Fibroblast of upper back skin (primary cell): ENCODE measurements around the gene GRID1.
"Not testable (repeated sequence)": the region's sequence is repeated elsewhere in the genome, so short reads cannot be mapped to it uniquely, and the experiment has no call there.

ENCODE experiments used
- DNase-seq: peaks from one replicate; pipeline ENCODE4 v3.0.0-alpha.2; 2013

GRID1 gene

DNA sequence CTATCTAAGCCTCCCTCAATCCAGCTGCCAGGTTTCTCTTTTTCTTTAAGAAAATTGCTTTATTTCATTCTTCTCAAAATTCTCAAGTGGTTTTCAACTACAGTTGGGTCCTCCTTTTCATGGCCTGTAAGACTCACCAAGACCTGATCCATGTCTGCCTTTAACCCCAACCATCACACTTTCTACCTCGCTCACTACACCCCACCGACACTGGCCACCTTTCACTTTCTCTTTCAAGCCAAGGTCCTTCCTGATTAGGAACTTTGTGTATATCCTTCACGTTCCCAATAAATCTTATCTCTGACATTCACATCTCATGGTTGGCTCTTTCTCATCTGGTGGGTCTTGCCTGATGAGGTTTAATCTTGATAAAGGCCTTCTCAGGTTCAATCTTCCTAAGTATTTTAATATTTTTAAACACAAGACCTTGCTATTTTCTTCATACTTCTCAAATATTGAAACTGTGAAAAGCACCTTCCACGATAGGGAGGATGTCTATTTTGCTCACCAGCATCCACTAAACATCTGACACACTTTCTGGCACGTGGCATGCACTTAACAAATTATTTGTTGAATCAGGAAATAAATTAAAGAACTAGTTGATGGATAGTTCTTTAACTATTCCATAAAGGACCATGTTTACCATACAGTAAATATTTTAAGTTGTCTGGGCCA lies 624.8 kb downstream of the GRID1 start:
- DNase-seq = no peak

DNA sequence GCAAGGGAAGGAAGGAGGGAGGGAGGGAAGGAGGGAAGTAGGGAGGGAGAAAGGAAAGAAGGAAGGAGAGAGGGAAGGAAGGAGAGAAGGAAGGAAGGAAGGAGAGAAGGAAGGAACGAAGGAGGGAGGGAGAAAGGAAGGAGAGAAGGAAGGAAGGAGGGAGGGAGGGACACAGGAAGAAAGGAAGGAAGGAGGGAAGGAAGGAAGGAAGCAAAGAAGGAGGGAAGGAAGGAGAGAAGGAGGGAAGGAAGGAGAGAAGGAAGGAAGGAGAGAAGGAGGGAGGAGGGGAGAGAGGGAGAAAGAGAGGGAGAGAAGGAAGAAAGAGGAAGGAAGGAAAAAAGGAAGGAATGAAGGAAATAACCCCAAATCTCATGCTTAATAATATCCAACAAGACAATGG lies 630.6 kb downstream of the GRID1 start:
- no peak for DNase-seq

DNA sequence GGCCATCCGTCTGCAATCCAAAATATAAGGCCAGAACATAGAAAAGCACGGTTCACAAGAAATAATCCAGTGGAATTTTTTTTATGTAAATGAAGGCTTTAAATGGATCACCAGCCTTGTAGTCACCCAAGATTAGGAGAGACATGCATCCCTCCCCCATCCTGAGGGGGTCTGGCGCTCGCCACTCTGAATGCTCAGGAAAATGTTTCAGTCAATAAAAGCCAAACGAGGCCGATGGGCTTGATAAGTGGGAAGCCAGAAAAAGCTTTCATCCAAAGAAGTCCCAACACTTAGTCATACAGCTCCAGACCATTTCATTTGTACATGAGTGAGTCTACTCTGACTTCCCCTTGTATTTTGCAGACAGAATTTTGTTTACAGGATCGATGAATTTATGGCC lies 631.8 kb downstream of the GRID1 start:
- DNase-seq = no peak

DNA sequence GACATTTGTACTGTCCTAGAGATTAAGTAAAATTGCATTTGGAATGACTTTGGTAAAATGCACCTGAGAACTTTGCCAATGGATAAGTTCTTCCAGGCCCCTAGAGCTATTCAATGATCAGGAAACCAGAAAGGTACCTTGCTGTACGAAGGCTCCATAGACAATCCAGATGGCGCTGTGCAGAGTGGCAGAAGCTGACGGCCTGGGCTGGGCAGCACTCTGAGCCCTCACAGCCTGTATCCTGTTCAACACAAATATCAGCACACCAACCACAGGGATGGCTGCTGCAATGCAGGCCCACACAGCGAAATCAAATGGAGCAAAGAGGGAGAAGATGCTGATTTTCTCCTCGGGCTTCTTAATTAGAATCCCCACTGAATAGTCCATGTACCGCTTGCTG lies 642.4 kb downstream of the GRID1 start:
- DNase-seq = no peak

DNA sequence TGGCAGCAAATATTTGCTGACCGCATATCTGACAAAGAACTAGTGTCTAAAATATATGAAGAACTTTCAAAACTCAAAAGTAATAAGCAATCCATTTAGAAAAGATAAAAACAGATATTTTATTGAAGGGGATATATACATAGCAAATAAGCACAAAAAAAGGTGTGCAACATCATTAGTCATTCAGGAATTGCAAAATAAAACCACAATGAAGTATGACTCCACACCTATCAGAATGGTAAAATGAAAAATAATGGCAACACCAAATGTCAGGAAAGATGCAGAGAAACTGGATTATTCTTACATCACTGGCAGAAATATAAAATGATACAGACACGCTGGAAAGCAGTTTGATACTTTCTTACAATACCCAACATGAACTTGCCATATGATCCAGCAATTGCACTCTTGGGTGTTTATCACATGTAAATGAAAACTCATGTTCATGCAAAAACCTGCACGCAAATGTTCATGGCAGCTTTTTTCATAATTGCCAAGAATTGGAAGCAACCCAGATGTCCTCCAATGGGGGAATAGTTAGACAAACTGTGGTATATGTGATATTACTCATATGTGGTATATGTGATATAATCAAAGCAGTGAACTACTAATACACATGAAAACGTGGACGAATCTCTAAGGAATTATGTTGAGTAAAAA lies 645.5 kb downstream of the GRID1 start:
- no peak for DNase-seq

DNA sequence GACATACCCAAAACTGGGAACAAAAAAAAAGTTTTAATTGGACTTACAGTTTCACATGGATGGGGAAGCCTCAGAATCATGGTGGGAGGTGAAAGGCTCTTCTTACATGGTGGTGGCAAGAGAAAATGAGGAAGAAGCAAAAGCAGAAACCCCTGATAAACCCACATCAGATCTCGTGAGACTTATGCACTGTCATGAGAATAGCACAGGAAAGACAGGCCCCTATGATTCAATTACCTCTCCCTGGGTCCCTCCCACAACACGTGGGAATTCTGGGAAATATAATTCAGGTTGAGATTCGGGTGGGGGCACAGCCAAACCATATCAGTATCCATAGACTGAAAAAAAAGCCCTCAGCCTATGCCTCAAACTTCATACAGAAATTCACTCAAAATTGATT lies 647.2 kb downstream of the GRID1 start:
- DNase-seq = no peak

DNA sequence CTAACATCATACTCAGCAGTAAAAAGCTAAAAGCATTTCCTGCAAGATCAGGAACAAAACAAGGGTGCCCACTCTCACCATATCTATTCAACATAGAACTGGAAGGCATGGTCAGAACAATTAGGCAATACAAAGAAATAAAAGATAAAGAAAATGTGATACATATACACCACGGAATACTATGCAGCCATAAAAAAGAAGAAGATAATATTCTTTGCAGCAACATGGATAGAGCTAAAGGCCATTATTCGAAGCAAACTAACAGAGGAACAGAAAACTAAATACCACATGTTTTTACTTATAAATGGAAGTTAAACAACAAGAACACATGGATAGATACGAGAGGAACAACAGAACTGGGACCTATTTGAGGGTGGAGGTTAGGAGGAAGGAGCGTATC lies 652.7 kb downstream of the GRID1 start:
- no peak for DNase-seq

DNA sequence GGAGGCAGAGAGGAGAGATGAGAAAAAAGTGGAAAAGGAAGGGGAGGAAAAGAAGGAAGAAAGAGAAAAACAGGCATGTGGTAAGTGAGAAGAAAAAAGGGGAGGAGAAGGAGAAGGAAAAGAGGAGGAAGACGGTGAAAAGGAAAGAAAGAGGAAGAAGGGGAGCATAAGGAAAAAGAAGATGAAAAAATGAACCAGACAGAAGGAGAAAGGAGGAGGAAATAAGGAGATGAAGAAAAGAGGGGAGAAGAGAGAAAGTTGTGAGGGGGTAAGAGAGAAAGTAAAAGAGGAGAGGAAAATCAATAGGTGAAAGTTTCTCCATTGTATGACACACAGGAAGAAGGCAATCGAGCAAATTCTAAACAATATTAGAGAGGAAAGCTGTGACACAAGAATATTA lies 663.8 kb downstream of the GRID1 start:
- no peak for DNase-seq

DNA sequence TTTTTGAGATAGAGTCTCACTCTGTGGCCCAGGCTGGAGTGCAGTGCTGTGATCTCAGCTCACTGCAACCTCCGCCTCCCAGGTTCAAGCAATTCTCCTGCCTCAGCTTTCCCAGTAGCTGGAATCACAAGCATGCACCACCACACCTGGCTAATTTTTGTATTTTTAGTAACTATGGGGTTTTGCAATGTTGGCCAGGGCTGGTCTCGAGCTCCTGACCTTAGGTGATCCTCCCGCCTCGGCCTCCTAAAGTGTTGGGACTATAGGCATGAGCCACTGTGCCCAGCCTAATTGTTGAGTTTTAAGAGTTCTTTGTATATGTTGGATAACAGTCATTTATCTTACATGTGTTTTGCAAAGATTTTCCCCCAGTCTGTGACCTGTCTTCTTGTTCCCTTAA lies 667.5 kb downstream of the GRID1 start:
- not testable (repeated sequence) for DNase-seq

DNA sequence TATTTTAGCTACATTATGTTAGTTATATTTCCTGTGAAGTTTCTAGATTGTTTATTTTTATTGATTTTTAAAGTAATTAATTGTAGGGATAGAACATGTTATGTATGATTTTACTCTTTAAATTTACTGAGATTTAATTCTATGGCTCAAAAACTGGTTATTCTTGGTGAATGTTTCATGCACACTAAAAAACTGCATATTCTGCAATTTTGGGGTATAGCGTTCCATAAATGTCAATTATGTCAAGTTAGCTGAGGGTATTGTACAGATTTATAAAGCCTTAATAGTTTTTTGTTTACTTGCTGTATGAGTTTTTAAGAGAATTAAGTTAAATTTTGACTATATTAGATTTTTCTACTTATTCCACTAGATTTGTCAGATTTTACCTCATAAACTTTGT lies 669.7 kb downstream of the GRID1 start:
- no peak for DNase-seq

DNA sequence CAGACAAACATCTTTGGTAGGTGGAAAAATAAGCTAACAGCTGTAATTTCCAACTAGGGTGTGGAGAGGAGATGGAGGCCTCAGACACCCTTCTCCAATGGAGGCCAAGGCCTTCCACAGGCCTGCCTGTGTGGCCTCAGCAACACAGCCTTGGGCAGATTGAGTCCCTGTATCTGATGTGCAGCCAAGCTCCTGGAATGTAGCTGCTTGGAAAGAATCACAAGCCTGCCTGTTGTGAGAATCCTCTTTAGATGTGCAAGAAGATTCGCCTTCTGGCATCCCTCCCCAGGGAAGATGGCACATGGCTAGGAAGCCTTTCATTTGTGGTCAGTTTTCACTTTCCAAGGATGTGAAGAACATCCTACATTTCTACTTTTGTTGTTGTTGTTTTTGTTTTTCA lies 684.0 kb downstream of the GRID1 start:
- DNase-seq = no peak

DNA sequence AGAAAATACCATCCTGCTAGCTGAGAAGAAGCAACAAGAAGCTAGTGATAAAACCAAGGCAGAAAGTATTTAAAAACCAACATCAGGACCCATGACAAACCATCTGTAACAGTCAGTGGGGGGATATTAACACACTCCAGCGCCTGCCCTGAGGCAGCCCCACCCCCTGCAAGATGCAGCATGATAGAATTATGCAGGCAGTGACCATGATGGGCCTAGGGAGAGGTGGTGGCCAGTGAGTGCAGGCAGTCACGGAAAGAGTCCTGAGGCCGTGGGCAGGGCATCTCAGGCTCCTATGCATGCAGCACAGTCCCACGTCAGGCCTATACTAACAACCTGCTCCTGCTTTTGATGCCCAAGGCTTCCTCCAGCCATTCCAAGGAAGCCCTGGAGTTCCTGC lies 686.9 kb downstream of the GRID1 start:
- no peak for DNase-seq

DNA sequence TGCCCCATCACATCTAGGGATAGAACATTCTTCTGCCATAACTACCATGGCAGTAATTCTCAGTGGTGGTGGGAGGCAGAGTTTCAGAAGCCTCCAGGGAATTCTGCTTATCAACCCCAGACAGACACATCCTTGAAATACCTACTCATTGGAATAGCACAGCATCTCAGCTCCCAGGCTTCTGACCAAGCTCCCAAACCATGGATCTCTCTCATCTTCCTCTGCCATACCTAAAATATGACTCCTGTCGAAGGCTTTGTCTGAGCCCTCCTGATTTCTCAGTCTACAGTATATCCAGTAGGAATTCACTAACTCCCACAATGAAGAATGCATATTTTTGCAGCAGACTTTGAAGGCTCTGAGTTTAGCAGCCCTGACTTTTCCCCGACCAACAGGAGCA lies 687.5 kb downstream of the GRID1 start:
- no peak for DNase-seq

DNA sequence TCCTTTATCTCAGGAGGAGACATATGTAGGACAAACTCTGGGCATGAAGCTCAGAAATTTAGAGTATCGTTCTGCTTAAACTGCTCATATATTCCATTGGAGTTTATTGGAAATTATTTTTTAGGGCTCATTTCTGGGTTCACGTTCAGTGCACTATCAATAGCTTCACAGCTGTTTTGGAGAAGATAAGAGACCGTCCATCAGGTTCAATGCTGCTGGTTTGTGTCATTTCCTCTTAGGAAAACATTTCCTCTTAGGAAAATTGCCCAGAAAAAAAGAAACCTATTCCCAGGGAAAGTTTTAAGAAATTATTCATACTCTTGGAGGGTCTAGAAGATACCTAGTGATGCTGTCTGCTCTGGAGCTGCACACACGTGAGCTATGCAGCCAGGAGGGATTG lies 691.7 kb downstream of the GRID1 start:
- no peak for DNase-seq

DNA sequence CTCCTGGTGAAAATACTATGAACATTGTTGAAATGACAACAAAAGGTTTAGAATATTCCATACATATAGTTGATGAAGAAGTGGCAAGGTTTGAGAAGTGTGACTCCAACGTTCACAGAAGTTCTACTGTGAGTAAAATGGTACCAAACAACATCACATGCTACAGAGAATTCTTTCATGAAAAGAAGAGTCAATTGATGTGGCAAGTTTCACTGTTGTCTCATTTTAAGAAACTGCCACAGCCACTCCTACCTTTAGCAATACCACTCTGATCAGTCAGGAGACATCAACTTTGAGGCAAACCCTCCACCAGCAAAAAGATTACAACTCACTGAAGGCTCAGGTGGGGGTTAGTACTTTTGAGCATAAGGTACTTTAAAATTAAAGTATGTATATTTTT lies 693.3 kb downstream of the GRID1 start:
- DNase-seq = no peak

DNA sequence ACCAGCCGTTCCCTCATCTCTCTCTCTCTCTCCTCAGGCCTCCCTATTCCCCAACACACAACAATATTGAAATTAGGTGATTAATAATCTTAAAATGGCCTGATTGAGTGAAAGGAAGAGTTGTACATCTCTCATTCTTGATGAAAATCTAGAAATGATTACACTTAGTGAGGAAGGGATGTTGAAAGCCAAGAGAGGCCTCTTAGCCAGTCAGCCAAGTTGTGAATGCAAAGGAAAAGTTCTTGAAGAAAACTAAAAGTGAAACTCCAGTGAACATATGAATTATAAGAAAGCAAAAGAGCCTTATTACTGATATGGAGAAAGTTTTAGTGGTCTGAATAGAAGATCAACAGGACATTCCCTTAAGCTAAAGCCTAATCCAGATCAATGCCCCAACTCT lies 695.1 kb downstream of the GRID1 start:
- DNase-seq = no peak

DNA sequence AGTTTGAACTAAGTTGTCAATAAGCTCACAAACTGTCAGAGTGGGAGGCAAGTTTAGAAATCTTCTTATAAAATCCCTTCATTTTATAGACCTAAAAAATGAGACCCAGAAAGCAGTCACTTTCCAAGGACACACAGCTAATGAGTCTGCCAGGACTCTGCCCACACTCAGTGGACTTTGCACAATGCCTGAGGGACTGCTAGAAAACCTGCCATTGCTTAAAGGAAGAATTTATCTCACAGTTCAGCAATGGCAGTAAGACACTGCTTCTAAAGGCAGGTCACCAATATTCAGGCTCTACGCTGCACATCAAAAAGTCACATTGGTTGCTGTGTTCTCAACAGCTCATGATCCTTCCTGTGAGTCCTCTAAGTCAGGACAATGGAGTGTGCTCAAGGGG lies 698.1 kb downstream of the GRID1 start:
- DNase-seq = no peak

DNA sequence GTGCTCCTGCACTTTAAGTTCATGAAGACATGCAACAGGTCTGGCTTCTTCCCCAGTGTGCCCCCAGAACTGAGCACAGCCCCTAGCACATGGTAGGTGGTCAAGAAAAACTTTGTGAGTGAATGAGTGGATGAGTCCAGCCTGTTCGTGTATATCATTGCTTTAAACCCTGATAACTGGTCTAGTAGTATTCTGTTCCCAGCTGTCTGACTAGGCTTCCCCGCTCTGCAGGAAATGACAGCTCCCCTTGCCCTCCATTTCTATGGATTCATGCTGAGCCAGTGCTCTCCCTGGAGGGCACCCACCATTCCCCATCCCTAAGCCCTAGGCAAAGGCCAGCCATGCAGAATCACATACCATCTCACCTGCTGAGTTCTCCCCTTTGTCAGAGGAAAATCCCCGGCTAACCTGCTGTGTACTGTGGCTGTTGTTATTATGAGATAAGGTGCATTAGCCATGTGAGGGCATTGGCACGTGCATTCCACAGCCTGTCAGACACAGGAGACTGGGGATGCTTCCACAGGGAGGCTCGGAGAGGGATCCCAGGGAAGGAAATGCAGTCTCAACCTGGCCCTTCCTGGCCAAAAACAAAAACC lies 698.9 kb downstream of the GRID1 start:
- no peak for DNase-seq

DNA sequence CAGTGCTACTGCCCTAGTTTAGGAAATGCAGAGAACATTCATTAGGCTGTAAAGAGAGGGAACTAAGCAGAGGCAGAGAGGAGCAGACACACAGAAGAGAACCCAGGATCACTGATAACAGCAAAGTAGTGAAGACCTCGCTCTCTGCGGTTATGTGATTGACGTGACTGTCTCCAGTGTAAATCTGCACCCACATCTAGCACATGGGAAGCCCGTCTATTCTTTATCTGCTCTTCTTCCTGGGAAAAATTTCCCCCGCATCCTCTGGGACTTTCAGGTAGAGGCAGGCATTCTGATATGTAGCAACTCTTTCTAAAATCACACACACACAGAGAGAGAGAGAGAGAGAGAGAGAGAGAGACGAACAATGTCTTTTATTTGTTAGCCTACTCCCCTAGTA lies 699.6 kb downstream of the GRID1 start:
- DNase-seq = no peak

DNA sequence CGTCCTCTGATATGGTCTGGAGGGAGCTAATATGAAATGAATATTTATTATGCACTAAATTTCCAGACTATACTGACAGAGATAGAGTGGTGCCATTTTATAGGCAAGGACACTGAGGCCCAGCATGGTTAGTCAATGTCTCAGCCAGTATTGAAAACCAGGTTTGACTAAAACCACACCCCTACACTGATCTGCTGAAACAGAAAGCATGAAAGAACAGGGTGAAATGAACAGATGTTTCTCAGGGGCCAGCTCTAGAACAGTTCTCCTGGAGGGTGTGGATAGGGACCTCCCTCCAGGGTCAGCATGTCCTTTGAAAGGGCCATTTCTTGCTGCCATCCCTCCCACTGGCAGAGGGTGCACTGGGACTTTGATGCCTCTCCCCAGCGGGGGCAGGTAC lies 700.5 kb downstream of the GRID1 start:
- no peak for DNase-seq

DNA sequence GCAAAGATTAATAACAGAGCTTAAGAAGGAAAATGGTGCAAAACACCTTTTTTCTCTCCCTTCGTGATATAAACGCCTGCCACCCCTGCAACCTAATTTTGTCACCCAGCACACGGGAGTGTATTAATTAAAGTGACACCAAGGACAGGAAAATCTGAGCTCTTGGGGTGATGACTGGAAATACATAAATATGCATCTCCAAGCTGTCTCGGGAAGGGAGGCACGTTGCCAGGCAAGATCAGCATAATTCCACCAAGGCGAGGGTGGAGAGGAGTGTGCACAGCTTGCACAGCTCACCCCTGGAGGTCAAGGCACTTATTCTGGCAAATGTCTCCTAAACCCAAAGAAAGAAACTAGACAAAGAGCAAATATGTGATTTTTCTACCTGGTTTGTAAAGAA lies 700.9 kb downstream of the GRID1 start:
- DNase-seq = no peak

DNA sequence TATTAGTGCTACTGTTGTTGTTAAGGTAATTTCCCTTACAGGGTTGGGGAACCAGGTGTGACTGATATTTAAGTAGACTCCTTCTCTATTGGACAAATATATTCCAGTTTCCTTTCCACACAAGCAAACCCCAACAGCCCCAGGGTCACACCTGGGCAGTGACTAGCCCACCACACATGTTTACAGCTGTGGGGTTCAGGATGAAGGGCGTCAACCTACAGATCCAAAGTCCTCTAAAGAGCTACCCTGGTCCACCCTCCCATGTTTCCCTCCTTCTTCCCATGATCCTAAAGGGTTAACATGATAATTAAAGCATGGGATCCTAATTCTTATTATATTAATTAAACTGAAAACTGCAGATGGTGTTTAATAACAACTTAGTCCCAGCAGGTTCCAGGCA lies 701.5 kb downstream of the GRID1 start:
- DNase-seq = no peak

DNA sequence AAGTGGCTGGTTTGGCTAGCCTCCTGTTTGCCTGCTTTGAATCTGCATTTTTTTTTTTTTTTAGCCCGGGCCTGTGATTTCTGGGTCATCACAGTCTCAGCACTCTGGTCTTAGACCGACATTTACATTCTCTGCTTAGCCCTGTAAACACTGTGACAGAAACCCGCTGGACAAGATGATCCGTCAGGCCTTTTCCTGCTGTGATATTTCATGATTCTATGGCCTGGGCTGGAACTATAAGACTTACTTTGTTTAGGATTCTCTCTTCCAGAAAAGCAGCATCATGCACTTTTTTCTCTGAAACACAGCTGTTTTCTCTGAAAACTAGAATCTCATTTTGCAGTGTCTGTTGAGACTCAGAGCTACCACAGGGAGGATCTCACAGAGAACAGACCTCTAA lies 705.5 kb downstream of the GRID1 start:
- no peak for DNase-seq

DNA sequence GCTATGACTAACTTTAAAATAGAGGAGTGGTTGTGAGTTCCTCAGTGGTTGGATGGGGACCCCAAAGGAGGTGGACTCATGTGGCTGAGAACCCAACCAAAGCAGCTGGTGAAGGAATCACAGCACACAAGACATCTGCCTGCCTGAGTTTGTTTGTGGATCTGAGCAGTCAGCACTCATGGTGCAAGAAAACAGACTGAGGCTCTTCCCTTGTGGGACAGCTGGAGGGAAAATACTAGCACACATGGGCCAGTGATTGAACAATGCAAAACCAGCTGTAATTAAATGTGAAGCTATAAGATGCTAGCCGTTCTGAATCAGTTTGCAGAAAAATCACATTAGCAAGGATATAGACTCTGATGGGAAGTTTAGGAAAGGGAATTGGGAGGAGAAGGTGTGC lies 707.3 kb downstream of the GRID1 start:
- DNase-seq = no peak

DNA sequence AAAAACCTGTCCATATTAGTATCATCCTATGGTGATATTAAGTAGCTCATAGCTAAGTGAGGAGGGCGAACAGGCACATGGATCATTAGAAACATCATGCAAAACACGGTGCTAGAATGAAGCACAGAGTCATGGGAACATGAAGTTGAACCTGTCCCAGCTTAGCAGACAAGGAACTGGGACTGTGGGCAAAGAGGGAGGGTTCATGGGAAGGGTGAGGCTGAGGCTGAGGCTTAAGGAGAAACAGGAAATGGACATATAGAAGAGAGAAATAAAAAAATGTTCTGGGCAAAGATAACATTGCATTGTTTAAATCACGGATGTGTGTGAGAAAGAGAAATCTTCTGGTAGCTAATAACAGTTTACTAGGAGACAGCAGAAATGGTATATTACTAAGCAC lies 708.1 kb downstream of the GRID1 start:
- no peak for DNase-seq
